K562 (cell line): Measurements from ENCODE around the gene MIX23. TPM values are rescaled to one million over a fixed set of nuclear protein-coding genes. Genes with fewer than 3 reads are reported as not detected.
A peak's percentile ranks its signal among the peaks of the same experiment; 100 is the strongest.

Experiments used
- BACH1 ChIP-seq: fragments of 200-800 bp; sonication (Bioruptor generic); IDR thresholded peaks from 2 replicates; pipeline ENCODE4 v1.6.1; 2016; ENCODE audit warnings: missing genetic modification characterization, missing compliant biosample characterization
- BMI1 ChIP-seq: fragments of 150-350 bp; IDR thresholded peaks from 2 replicates; pipeline ENCODE4 v1.6.1; 2014; ENCODE audit warnings: low read length
- KDM1A ChIP-seq, 2 experiments: fragments of 450-650 bp; IDR thresholded peaks; 2 replicates each; pipeline ENCODE4 v1.6.1; 2016; ENCODE audit warnings: mild to moderate bottlenecking in 2 of 2
- L3MBTL2 ChIP-seq: fragments of 450-650 bp; IDR thresholded peaks from 2 replicates; pipeline ENCODE4 v1.6.1; 2016; ENCODE audit warnings: mild to moderate bottlenecking, moderate library complexity
- LCOR ChIP-seq: sonication (generic); formaldehyde crosslinking; IDR thresholded peaks from 2 replicates; pipeline ENCODE4 v1.8.0; 2022; ENCODE audit warnings: mild to moderate bottlenecking, missing genetic modification reagents
- MLX ChIP-seq, 2 experiments: fragments of 450-650 bp in 1 of 2; sonication (generic) in 1 of 2; formaldehyde crosslinking; conservative IDR thresholded peaks; 2 replicates each; pipeline versions ENCODE4 v1.4.0 to v1.8.1; 2020 to 2022; ENCODE audit warnings: mild to moderate bottlenecking in 1 of 2, missing genetic modification reagents in 1 of 2
- MTA2 ChIP-seq: fragments of 450-650 bp; IDR thresholded peaks from 2 replicates; pipeline ENCODE4 v1.6.1; 2016; ENCODE audit warnings: low read depth
- NRF1 ChIP-seq, 2 experiments: fragments of 450-650 bp; IDR thresholded peaks in 1 of 2; conservative IDR thresholded peaks in 1 of 2; 2 replicates each; pipeline ENCODE4 v1.6.1; 2014; ENCODE audit warnings: mild to moderate bottlenecking in 2 of 2
- OTX1 ChIP-seq: fragments of 450-650 bp; formaldehyde crosslinking; IDR thresholded peaks from 2 replicates; pipeline ENCODE4 v1.4.0; 2022; ENCODE audit warnings: mild to moderate bottlenecking
- PHF20 ChIP-seq: fragments of 450-650 bp; IDR thresholded peaks from 2 replicates; pipeline ENCODE4 v1.6.1; 2018; ENCODE audit not compliant: partially characterized antibody
- RFX1 ChIP-seq: fragments of 450-650 bp; IDR thresholded peaks from 2 replicates; pipeline ENCODE4 v1.6.1; 2016; ENCODE audit warnings: mild to moderate bottlenecking, moderate library complexity
- SIRT6 ChIP-seq: IDR thresholded peaks from one replicate; pipeline ENCODE4 v1.6.1; 2012; ENCODE audit warnings: low read depth, mild to moderate bottlenecking, control low read depth, inconsistent platforms, low read length, moderate library complexity
- SMARCC2 ChIP-seq: fragments of 450-650 bp; IDR thresholded peaks from 2 replicates; pipeline ENCODE4 v1.6.1; 2017; ENCODE audit warnings: antibody characterized with exemption, moderate library complexity, mild to moderate bottlenecking, low read depth
- SP2 ChIP-seq: IDR thresholded peaks from 2 replicates; pipeline ENCODE4 v1.6.1; 2011; ENCODE audit warnings: mild to moderate bottlenecking, low read depth, low read length, moderate library complexity; ENCODE audit not compliant: poor library complexity, severe bottlenecking; ENCODE audit errors: extremely low read depth
- TFAP4 ChIP-seq: sonication (generic); formaldehyde crosslinking; IDR thresholded peaks from 2 replicates; pipeline ENCODE4 v1.8.0; 2022; ENCODE audit warnings: missing genetic modification reagents, mild to moderate bottlenecking, moderate library complexity, borderline replicate concordance
- ZFP36 ChIP-seq: fragments of 150-350 bp; IDR thresholded peaks from 2 replicates; pipeline ENCODE4 v1.6.1; 2018; ENCODE audit warnings: low read length, low read depth; ENCODE audit not compliant: partially characterized antibody
- ZNF217 ChIP-seq: sonication (generic); formaldehyde crosslinking; IDR thresholded peaks from 2 replicates; pipeline ENCODE4 v1.8.0; 2022; ENCODE audit warnings: mild to moderate bottlenecking, missing genetic modification reagents
- ZNF282 ChIP-seq: sonication (generic); formaldehyde crosslinking; IDR thresholded peaks from 2 replicates; pipeline ENCODE4 v1.8.1; 2023; ENCODE audit warnings: missing genetic modification reagents
- ZNF695 ChIP-seq: fragments of 450-650 bp; formaldehyde crosslinking; IDR thresholded peaks from 2 replicates; pipeline ENCODE4 v1.4.0; 2020; ENCODE audit warnings: mild to moderate bottlenecking, moderate library complexity
- ZNF830 ChIP-seq: fragments of 250-450 bp; sonication (Bioruptor Pico); IDR thresholded peaks from 2 replicates; pipeline ENCODE4 v1.5.0; 2021; ENCODE audit warnings: mild to moderate bottlenecking
- polyA plus RNA-seq, 8 experiments: library from polyadenylated mRNA; depleted of rRNA in 4 of 8; stranded (reverse) in 5 of 8; unstranded in 3 of 8; fragments of >200 nt; fragmentation: Nextera tagmentation in 2 of 8; fragmentation: Illumina TruSeq in 1 of 8; extraction: Ambion mirVana in 2 of 8; extraction: Trizol in 1 of 8; gene quantifications; 2 replicates each; pipeline versions ENCODE4 v1.2.1 to v1.2.3, GENCODE V29; 2011 to 2014; ENCODE audit warnings: inconsistent platforms in 1 of 8, missing spikeins in 1 of 8
- total RNA-seq, 7 experiments: library from RNA; depleted of rRNA in 6 of 7; stranded (reverse); fragments of >200 nt in 6 of 7; fragmentation: Illumina TruSeq in 2 of 7; extraction: Trizol in 2 of 7; gene quantifications; 2 replicates each; pipeline versions ENCODE4 v1.2.1 to v1.2.3, GENCODE V29; 2011 to 2021; ENCODE audit warnings: low replicate concordance in 1 of 7
- TF ChIP-seq, protein P1 (sequence below): fragments of 250-450 bp; sonication (Bioruptor Pico); IDR thresholded peaks from 2 replicates; pipeline ENCODE4 v1.8.0; 2022; ENCODE audit warnings: moderate library complexity, mild to moderate bottlenecking, inconsistent platforms
- TF ChIP-seq, protein P2 (sequence below): fragments of 450-650 bp; IDR thresholded peaks from 2 replicates; pipeline ENCODE4 v1.7.0; 2016; ENCODE audit warnings: borderline replicate concordance
- TF ChIP-seq, protein P3 (sequence below): fragments of 450-650 bp; IDR thresholded peaks from 2 replicates; pipeline ENCODE4 v1.6.1; 2016; ENCODE audit warnings: borderline replicate concordance

The MIX23 gene
- total and polyA plus RNA-seq, 9 of the 15 experiments (the other 6 are each of a cell fraction or from before 2014, with no cell fraction given), result 45.5 to 185 (median 106) TPM

- TF ChIP-seq TFAP4 (CRISPR knock-in tag) (peak; percentile 51; the same call in 1 of the 2 replicates), ZNF695 (CRISPR knock-in tag) (no peak), ZNF830 (no peak), RFX1 (no peak), L3MBTL2 (peak; percentile 22; the same call in 1 of the 2 replicates), NRF1 (conservative IDR thresholded peaks at IDR 0.05 in 1 of 2, IDR thresholded peaks at IDR 0.05 in 1 of 2) (peak; percentile 96), BACH1 (tag) (no peak), MTA2 (no peak), MLX (CRISPR knock-in tag; conservative IDR thresholded peaks at IDR 0.05) (no peak), ZFP36 (no peak), BMI1 (no peak), OTX1 (CRISPR knock-in tag) (no peak), SIRT6 (no peak), SP2 (peak; percentile 23), ZNF282 (CRISPR knock-in tag) (no peak), ZNF217 (CRISPR knock-in tag) (no peak), LCOR (CRISPR knock-in tag) (no peak), KDM1A (IDR thresholded peaks at IDR 0.05) (no peak), SMARCC2 (no peak), PHF20 (peak; percentile 47)
- TF ChIP-seq, protein P1, sequence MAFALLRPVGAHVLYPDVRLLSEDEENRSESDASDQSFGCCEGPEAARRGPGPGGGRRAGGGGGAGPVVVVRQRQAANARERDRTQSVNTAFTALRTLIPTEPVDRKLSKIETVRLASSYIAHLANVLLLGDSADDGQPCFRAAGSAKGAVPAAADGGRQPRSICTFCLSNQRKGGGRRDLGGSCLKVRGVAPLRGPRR (CRISPR knock-in tag), result no peak
- TF ChIP-seq, protein P2, sequence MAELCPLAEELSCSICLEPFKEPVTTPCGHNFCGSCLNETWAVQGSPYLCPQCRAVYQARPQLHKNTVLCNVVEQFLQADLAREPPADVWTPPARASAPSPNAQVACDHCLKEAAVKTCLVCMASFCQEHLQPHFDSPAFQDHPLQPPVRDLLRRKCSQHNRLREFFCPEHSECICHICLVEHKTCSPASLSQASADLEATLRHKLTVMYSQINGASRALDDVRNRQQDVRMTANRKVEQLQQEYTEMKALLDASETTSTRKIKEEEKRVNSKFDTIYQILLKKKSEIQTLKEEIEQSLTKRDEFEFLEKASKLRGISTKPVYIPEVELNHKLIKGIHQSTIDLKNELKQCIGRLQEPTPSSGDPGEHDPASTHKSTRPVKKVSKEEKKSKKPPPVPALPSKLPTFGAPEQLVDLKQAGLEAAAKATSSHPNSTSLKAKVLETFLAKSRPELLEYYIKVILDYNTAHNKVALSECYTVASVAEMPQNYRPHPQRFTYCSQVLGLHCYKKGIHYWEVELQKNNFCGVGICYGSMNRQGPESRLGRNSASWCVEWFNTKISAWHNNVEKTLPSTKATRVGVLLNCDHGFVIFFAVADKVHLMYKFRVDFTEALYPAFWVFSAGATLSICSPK, result no peak
- TF ChIP-seq, protein P3, sequence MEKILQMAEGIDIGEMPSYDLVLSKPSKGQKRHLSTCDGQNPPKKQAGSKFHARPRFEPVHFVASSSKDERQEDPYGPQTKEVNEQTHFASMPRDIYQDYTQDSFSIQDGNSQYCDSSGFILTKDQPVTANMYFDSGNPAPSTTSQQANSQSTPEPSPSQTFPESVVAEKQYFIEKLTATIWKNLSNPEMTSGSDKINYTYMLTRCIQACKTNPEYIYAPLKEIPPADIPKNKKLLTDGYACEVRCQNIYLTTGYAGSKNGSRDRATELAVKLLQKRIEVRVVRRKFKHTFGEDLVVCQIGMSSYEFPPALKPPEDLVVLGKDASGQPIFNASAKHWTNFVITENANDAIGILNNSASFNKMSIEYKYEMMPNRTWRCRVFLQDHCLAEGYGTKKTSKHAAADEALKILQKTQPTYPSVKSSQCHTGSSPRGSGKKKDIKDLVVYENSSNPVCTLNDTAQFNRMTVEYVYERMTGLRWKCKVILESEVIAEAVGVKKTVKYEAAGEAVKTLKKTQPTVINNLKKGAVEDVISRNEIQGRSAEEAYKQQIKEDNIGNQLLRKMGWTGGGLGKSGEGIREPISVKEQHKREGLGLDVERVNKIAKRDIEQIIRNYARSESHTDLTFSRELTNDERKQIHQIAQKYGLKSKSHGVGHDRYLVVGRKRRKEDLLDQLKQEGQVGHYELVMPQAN, result peak; percentile 52
These were observed 33.0 kb upstream of the MIX23 start, which contains the start of gene WDR5B (continued) for GRCh38 chr3:122415762-122416654.
